ENCODE results near the gene SCFD2.

DNA sequence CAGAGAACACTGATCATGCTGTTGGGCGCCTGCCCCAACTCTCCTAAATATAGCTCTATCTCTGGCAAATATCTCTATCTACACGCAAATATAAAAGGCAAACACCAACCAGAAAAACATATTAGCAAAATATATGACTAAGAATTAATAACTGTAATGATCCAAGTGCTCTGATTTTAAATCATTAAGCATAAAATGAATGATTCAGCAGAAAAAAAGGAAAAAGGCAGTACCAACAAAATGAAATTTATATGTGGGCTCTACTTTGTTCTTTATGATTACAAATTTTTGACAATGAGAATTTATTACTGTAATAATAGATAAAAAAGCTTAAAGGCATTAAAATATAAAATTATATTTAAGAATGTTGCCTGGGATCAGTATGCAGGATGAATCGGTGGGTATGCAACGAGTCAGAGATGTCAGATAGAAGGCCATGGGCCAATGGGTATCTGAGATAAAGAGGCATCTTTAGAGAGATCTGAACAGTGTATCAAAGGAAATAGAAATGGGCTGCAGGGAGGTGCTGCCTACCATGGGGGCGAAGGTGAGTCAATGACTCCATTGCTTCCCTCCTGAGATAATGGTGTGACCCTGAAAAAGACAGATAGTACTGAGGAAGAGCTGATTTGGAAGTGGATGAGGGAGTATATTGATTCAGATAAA lies 234.8 kb downstream of the SCFD2 start:
- TF ChIP-seq EP300 (IDR thresholded peaks at IDR 0.05) (no peak), POLR2A (IDR thresholded peaks at IDR 0.05; ENCODE audit: low read length) (no peak), USF2 (IDR thresholded peaks at IDR 0.05) (no peak), FOSL2 (IDR thresholded peaks at IDR 0.05) (no peak), FOSL2 (CRISPR knock-in tag; IDR thresholded peaks at IDR 0.05) (no peak), ESRRA (IDR thresholded peaks at IDR 0.05; ENCODE audit: borderline replicate concordance, low read length) (no peak), CEBPB (IDR thresholded peaks at IDR 0.05) (no peak)
- TF ChIP-seq, protein P1, sequence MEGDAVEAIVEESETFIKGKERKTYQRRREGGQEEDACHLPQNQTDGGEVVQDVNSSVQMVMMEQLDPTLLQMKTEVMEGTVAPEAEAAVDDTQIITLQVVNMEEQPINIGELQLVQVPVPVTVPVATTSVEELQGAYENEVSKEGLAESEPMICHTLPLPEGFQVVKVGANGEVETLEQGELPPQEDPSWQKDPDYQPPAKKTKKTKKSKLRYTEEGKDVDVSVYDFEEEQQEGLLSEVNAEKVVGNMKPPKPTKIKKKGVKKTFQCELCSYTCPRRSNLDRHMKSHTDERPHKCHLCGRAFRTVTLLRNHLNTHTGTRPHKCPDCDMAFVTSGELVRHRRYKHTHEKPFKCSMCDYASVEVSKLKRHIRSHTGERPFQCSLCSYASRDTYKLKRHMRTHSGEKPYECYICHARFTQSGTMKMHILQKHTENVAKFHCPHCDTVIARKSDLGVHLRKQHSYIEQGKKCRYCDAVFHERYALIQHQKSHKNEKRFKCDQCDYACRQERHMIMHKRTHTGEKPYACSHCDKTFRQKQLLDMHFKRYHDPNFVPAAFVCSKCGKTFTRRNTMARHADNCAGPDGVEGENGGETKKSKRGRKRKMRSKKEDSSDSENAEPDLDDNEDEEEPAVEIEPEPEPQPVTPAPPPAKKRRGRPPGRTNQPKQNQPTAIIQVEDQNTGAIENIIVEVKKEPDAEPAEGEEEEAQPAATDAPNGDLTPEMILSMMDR (IDR thresholded peaks at IDR 0.05) = no peak
- TF ChIP-seq, protein P2, sequence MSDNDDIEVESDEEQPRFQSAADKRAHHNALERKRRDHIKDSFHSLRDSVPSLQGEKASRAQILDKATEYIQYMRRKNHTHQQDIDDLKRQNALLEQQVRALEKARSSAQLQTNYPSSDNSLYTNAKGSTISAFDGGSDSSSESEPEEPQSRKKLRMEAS (IDR thresholded peaks at IDR 0.05) = no peak
- TF ChIP-seq, protein P3, sequence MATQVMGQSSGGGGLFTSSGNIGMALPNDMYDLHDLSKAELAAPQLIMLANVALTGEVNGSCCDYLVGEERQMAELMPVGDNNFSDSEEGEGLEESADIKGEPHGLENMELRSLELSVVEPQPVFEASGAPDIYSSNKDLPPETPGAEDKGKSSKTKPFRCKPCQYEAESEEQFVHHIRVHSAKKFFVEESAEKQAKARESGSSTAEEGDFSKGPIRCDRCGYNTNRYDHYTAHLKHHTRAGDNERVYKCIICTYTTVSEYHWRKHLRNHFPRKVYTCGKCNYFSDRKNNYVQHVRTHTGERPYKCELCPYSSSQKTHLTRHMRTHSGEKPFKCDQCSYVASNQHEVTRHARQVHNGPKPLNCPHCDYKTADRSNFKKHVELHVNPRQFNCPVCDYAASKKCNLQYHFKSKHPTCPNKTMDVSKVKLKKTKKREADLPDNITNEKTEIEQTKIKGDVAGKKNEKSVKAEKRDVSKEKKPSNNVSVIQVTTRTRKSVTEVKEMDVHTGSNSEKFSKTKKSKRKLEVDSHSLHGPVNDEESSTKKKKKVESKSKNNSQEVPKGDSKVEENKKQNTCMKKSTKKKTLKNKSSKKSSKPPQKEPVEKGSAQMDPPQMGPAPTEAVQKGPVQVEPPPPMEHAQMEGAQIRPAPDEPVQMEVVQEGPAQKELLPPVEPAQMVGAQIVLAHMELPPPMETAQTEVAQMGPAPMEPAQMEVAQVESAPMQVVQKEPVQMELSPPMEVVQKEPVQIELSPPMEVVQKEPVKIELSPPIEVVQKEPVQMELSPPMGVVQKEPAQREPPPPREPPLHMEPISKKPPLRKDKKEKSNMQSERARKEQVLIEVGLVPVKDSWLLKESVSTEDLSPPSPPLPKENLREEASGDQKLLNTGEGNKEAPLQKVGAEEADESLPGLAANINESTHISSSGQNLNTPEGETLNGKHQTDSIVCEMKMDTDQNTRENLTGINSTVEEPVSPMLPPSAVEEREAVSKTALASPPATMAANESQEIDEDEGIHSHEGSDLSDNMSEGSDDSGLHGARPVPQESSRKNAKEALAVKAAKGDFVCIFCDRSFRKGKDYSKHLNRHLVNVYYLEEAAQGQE (IDR thresholded peaks at IDR 0.05) = no peak
